Measurements from ENCODE around the gene PIK3AP1.

DNA sequence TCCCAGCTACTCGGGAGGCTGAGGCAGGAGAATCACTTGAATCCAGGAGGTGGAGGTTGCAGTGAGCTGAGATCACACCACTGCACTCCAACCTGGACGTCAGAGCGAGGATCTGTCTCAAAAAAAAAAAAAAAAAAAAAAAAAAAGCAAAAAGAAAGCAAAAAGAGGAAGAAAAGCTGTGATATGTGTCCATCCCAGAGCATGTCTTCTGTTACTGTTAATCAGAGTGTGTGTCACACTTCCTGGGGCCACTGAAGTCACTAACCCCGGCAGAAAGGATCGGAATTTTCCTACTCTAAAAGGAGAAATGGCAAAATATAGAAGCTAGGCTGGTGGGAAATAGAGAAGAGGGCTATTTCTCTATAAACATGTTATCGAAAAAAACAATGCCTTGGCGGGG is 11.9 kb downstream of the PIK3AP1 start:
- TF ChIP-seq EGR1 (IDR thresholded peaks at IDR 0.05; ENCODE audit: low read depth in 2 of 2) = no peak
- TF ChIP-seq, protein P1, sequence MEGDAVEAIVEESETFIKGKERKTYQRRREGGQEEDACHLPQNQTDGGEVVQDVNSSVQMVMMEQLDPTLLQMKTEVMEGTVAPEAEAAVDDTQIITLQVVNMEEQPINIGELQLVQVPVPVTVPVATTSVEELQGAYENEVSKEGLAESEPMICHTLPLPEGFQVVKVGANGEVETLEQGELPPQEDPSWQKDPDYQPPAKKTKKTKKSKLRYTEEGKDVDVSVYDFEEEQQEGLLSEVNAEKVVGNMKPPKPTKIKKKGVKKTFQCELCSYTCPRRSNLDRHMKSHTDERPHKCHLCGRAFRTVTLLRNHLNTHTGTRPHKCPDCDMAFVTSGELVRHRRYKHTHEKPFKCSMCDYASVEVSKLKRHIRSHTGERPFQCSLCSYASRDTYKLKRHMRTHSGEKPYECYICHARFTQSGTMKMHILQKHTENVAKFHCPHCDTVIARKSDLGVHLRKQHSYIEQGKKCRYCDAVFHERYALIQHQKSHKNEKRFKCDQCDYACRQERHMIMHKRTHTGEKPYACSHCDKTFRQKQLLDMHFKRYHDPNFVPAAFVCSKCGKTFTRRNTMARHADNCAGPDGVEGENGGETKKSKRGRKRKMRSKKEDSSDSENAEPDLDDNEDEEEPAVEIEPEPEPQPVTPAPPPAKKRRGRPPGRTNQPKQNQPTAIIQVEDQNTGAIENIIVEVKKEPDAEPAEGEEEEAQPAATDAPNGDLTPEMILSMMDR (IDR thresholded peaks at IDR 0.05; ENCODE audit: low read depth, low read length, missing input control) = no peak
- TF ChIP-seq, protein P2, sequence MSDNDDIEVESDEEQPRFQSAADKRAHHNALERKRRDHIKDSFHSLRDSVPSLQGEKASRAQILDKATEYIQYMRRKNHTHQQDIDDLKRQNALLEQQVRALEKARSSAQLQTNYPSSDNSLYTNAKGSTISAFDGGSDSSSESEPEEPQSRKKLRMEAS (IDR thresholded peaks at IDR 0.05) = no peak
